ENCODE measurements around the gene C1orf56.

Gene C1orf56

DNA sequence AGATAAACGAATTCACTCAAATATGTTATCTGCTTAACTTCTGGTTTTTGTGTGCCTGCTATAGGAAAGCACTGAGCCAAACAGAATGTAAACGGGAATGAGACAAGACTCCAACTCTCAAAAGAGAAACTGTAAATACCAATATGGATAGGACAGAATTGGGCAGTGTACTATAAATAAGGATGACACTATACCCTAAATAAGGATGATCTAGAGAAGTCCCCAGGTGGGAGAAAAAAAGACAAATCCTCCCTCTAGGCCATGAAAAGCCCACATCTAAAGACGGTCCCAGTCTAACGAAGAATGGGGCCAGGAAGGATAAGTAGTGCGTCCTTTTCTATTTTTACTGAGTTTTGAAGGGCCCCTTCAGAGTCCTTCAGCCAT is 21.5 kb downstream of the C1orf56 start:
- H3K27ac ChIP-seq (ENCODE audit: low read depth, low read length): no peak overlapping the region
- H3K27me3 ChIP-seq (ENCODE audit: control insufficient read depth, low read length): no peaks in the 10 kb centered on the region
- H3K79me2 ChIP-seq (ENCODE audit: control insufficient read depth, low read length): peaks cover 21% of the 10 kb centered on the region
- H3K9me2 ChIP-seq (replicated peaks; ENCODE audit: control insufficient read depth, low read length): no peaks in the 10 kb centered on the region
- TF ChIP-seq, protein P1, sequence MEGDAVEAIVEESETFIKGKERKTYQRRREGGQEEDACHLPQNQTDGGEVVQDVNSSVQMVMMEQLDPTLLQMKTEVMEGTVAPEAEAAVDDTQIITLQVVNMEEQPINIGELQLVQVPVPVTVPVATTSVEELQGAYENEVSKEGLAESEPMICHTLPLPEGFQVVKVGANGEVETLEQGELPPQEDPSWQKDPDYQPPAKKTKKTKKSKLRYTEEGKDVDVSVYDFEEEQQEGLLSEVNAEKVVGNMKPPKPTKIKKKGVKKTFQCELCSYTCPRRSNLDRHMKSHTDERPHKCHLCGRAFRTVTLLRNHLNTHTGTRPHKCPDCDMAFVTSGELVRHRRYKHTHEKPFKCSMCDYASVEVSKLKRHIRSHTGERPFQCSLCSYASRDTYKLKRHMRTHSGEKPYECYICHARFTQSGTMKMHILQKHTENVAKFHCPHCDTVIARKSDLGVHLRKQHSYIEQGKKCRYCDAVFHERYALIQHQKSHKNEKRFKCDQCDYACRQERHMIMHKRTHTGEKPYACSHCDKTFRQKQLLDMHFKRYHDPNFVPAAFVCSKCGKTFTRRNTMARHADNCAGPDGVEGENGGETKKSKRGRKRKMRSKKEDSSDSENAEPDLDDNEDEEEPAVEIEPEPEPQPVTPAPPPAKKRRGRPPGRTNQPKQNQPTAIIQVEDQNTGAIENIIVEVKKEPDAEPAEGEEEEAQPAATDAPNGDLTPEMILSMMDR (IDR thresholded peaks at IDR 0.05; ENCODE audit: low read depth, low read length, poor library complexity, severe bottlenecking): no peak
- H3K4me1 ChIP-seq (ENCODE audit: control insufficient read depth, low read length): peaks cover 18% of the 10 kb centered on the region
- peaks cover 20% of the 10 kb centered on the region for H3F3A ChIP-seq (ENCODE audit: control insufficient read depth, insufficient read depth)
- peak overlapping the region; percentile 88 for H3K4me3 ChIP-seq (ENCODE audit: low read length)
- H3K9me3 ChIP-seq (ENCODE audit: control insufficient read depth, insufficient read depth, low read length): no peaks in the 10 kb centered on the region
- H4K20me1 ChIP-seq (ENCODE audit: control insufficient read depth, insufficient read depth, low read depth, low read length): no peaks in the 10 kb centered on the region
- peak overlapping the region; percentile 82 for H3K4me2 ChIP-seq (ENCODE audit: low read length)
- H3K36me3 ChIP-seq (ENCODE audit: control insufficient read depth, low read length): peaks cover 20% of the 10 kb centered on the region

DNA sequence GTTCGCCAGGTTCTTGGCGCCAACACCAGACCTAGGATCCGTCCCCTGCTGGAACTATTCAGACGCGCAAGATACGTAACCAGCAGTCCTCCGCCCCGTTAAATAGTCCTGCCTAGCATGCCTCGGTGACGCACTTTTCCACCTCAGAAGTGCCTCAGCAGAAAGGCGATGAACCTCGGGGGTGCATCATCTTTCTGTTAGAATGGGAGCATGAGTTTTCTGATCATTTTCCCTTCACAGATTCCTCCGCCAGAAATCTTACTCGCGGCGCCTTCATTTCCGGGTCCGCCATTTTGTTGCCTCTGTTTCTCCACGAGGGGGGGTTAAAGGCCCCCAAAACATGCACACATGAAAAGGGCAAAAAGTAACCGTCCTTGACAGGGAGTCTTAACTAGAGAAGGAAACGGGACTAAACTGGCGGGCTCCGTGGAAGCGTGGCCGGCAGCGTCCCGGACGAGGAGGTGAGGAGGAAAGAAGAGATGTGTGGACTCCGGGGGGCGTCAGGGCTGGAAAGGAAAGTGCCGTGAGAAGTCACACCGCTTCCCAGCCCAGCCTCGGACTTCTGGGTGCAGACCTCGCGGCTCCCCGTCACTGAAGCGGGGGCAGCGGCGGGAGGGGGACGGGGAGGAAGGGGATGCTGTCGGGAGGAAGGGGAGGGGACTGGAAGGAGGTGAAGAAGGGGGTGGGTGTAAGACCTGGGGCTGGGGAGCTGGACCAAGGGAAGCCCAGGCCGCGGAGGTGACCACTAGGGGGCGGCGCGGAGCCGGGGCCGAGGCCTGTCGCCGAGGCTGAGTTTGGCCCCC is 23.1 kb downstream of the C1orf56 start, which contains the start of gene GABPB2:
Gene GABPB2, plus strand, starts transcription at position 288 of the 803 bp plus-strand sequence. CDS start 17,429 bp downstream, outside the sequence.
- H3K9me3 ChIP-seq (ENCODE audit: control insufficient read depth, insufficient read depth, low read length): no peaks in the 10 kb centered on the region
- H3K4me1 ChIP-seq (ENCODE audit: control insufficient read depth, low read length): peaks cover 18% of the 10 kb centered on the region
- peak within 1 kb of the TSS; percentile 88 for H3K4me3 ChIP-seq (ENCODE audit: low read length)
- H3F3A ChIP-seq (ENCODE audit: control insufficient read depth, insufficient read depth): peaks cover 20% of the 10 kb centered on the region
- H3K27me3 ChIP-seq (ENCODE audit: control insufficient read depth, low read length): no peaks in the 10 kb centered on the region
- no peaks in the 10 kb centered on the region for H4K20me1 ChIP-seq (ENCODE audit: control insufficient read depth, insufficient read depth, low read depth, low read length)
- no peak for TF ChIP-seq EZH2phosphoT487 (IDR thresholded peaks at IDR 0.05; ENCODE audit: borderline replicate concordance, low read length)
- TF ChIP-seq, protein P1 (IDR thresholded peaks at IDR 0.05; ENCODE audit: low read depth, low read length, poor library complexity, severe bottlenecking): peak; percentile 93
- H3K79me2 ChIP-seq (ENCODE audit: control insufficient read depth, low read length): peaks cover 21% of the 10 kb centered on the region
- no peaks in the 10 kb centered on the region for H3K9me2 ChIP-seq (replicated peaks; ENCODE audit: control insufficient read depth, low read length)
- H3K27ac ChIP-seq (ENCODE audit: low read depth, low read length): peak within 1 kb of the TSS; percentile 94
- H3K4me2 ChIP-seq (ENCODE audit: low read length): peak within 1 kb of the TSS; percentile 82
- peaks cover 20% of the 10 kb centered on the region for H3K36me3 ChIP-seq (ENCODE audit: control insufficient read depth, low read length)

DNA sequence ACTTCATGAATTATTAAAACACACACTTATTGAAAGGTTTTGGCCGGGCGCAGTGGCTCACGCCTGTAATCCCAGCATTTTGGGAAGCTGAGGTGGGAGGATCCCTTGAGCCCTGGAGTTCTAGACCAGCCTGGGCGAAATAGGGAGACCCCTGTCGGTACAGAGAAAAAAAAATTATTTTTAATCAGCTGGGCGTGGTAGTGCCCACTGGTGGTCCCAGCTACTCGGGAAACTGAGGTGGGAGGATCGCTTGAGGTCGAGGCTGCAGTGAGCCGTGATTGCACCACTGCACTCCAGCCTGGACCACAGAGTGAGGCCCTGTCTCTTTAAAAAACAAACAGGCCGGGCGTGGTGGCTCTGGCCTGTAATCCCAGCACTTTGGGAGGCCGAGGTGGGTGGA is 24.7 kb downstream of the C1orf56 start:
- Histone ChIP-seq H3K4me2 (ENCODE audit: low read length) (no peak overlapping the region; the same call in 1 of the 2 replicates), H3K79me2 (ENCODE audit: control insufficient read depth, low read length) (peaks cover 21% of the 10 kb centered on the region), H4K20me1 (ENCODE audit: control insufficient read depth, insufficient read depth, low read depth, low read length) (no peaks in the 10 kb centered on the region), H3K36me3 (ENCODE audit: control insufficient read depth, low read length) (peaks cover 20% of the 10 kb centered on the region), H3K9me3 (ENCODE audit: control insufficient read depth, insufficient read depth, low read length) (no peaks in the 10 kb centered on the region), H3K9me2 (replicated peaks; ENCODE audit: control insufficient read depth, low read length) (no peaks in the 10 kb centered on the region), H3K4me3 (ENCODE audit: low read length) (no peak overlapping the region), H3F3A (ENCODE audit: control insufficient read depth, insufficient read depth) (peaks cover 20% of the 10 kb centered on the region), H3K4me1 (ENCODE audit: control insufficient read depth, low read length) (peaks cover 18% of the 10 kb centered on the region), H3K27me3 (ENCODE audit: control insufficient read depth, low read length) (no peaks in the 10 kb centered on the region), H3K27ac (ENCODE audit: low read depth, low read length) (no peak overlapping the region)
- TF ChIP-seq, protein P1 (IDR thresholded peaks at IDR 0.05; ENCODE audit: low read depth, low read length, poor library complexity, severe bottlenecking): peak; percentile 48
- no peak for TF ChIP-seq EZH2phosphoT487 (IDR thresholded peaks at IDR 0.05; ENCODE audit: borderline replicate concordance, low read length)

All from DOHH2 (cell line).